Lower leg skin (tissue), 3 donors: ENCODE data around the gene RNF4.

Experiments used
- CTCF ChIP-seq, 3 donors: fragments of 450-650 bp; IDR thresholded peaks; one replicate each; pipeline ENCODE4 v1.5.1; 2016; ENCODE audit warnings: antibody characterized with exemption in 3 of 3, mild to moderate bottlenecking in 3 of 3, moderate library complexity in 2 of 3
- POLR2A ChIP-seq, 2 donors: fragments of 450-650 bp; IDR thresholded peaks; one replicate each; pipeline ENCODE4 v1.6.1; 2016 to 2017; ENCODE audit warnings: antibody characterized with exemption in 2 of 2, mild to moderate bottlenecking in 1 of 2, moderate library complexity in 1 of 2

- TF ChIP-seq CTCF (IDR thresholded peaks at IDR 0.05): no peak
- no peak for TF ChIP-seq POLR2A (IDR thresholded peaks at IDR 0.05)
These were observed 15.3 kb downstream of the RNF4 start for GRCh38 chr4:2484185-2484584.
